ENCODE results near the gene RIOK2. TPM values are rescaled to one million over a fixed set of nuclear protein-coding genes. Genes with fewer than 3 reads are reported as not detected.

Gene RIOK2
- total RNA-seq, 4 donors from 2014 or later = 11.0 to 19.2 (median 15.9) TPM

- no peak for DNase-seq
- no peak overlapping the region for H3K27ac ChIP-seq
- H3K27me3 ChIP-seq = no peaks in the 10 kb centered on the region
- TF ChIP-seq CTCF (IDR thresholded peaks at IDR 0.05) = no peak
- TF ChIP-seq POLR2A (IDR thresholded peaks at IDR 0.05) = no peak
- H3K36me3 ChIP-seq = no peaks in the 10 kb centered on the region
- no peaks in the 10 kb centered on the region for H3K4me1 ChIP-seq
- intact Hi-C loops (cut with DNase I) = no loop called here
- no peak overlapping the region for H3K4me3 ChIP-seq (replicated peaks in 1 of 3)
- H3K9me3 ChIP-seq = no peaks in the 10 kb centered on the region
- 84% methylated on average over 2 of the region's 2 CpGs; no CpG with 5 or more reads in 1 of the 2 donors for WGBS, 2 donors
These were observed 25.7 kb upstream of the RIOK2 start for GRCh38 chr5:97208714-97209113.

DNA sequence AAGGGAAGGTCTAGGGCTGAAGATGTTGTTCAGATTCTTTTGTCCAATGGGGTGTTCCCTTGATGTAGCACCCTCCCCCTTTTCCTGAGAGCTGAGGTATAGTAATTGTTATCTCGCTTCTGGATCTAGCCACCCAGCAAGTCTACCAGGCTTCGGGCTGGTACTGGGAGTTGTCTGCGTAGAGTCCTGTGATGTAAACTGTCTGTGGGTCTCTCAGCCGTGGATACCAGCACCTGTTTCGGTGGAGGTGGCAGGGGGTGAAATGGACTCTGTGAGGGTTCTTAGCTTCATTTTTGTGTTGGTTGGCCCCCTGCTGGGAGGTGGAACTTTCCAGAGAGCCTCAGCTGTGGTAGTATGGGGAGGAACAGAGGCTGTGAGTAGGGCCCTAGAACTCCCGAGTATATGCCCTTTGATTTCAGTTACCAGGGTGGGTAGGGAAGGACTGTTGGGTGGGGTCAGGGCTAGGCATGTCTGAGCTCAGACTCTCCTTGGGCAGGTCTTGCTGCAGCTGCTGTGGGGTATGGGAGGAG is 25.2 kb upstream of the RIOK2 start:
- H3K27ac ChIP-seq = no peak overlapping the region
- DNase-seq = no peak
- TF ChIP-seq CTCF (IDR thresholded peaks at IDR 0.05) (no peak), POLR2A (IDR thresholded peaks at IDR 0.05) (no peak)
- no peaks in the 10 kb centered on the region for H3K4me1 ChIP-seq
- H3K4me3 ChIP-seq (replicated peaks in 1 of 3) = no peak overlapping the region
- intact Hi-C loops (cut with DNase I) = no loop called here
- H3K27me3 ChIP-seq = no peaks in the 10 kb centered on the region
- WGBS, 2 donors = 96 to 98% methylated on average over 5 to 6 of the region's 6 CpGs
- H3K36me3 ChIP-seq = no peaks in the 10 kb centered on the region
- no peaks in the 10 kb centered on the region for H3K9me3 ChIP-seq

DNA sequence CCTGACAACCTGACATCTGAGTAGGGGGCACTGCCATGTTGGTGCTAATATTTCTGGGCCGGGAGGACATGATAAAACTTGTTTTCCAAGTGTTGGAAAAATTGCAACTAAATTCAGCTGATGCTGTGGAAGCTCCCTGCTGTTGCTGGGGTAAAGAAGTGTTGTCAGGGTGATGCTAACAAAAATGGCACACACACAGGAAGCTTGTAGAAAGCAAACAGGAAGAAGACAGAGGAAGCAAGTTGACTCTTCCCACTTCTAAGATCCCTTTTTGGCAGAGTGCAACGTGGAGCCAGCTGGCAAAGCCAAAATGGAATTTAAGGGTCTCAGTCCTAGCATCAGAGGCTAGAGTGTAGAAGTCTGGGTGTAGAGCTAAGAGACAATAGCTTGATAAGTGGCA is 11.3 kb upstream of the RIOK2 start:
- Histone ChIP-seq H3K27ac (no peak overlapping the region), H3K4me3 (replicated peaks in 1 of 3) (no peak overlapping the region), H3K4me1 (no peaks in the 10 kb centered on the region), H3K27me3 (no peaks in the 10 kb centered on the region), H3K9me3 (no peaks in the 10 kb centered on the region), H3K36me3 (no peaks in the 10 kb centered on the region)
- WGBS, 2 donors = 26 to 33% methylated on average over 2 of the region's 2 CpGs
- no peak for DNase-seq
- intact Hi-C loops (cut with DNase I) = no loop called here
- no peak for TF ChIP-seq POLR2A (IDR thresholded peaks at IDR 0.05)

DNA sequence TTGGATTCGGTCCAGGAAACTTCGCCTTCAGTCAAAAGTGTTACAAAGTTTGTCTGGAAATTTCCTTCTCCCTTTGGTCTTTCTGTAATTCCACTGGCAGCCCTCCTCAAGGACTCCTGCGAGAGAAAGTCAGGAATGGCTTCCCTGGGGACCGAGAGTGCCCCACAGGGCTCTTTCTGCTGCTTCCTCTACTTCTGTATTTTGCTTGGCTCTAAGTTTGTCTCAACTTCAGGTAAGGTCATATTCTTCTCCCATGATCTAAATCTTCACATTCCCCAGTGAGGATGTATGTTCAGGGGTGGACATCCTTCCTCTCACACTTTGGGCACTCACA is 10.3 kb upstream of the RIOK2 start:
- intact Hi-C loops (cut with DNase I) = no loop called here
- no peaks in the 10 kb centered on the region for H3K4me1 ChIP-seq
- H3K9me3 ChIP-seq = no peaks in the 10 kb centered on the region
- WGBS, 2 donors = 81% methylated on average over 4 of the region's 4 CpGs
- no peak for TF ChIP-seq CTCF (IDR thresholded peaks at IDR 0.05)
- TF ChIP-seq POLR2A (IDR thresholded peaks at IDR 0.05) = no peak
- DNase-seq = no peak
- H3K36me3 ChIP-seq = no peaks in the 10 kb centered on the region
- no peak overlapping the region for H3K4me3 ChIP-seq (replicated peaks in 1 of 3)
- no peak overlapping the region for H3K27ac ChIP-seq
- H3K27me3 ChIP-seq = no peaks in the 10 kb centered on the region

- 58 to 73% methylated on average over 2 to 5 of the region's 5 CpGs for WGBS, 2 donors
- intact Hi-C loops (cut with DNase I) = no loop called here
- Histone ChIP-seq H3K27me3 (no peaks in the 10 kb centered on the region), H3K4me1 (no peaks in the 10 kb centered on the region), H3K9me3 (no peaks in the 10 kb centered on the region), H3K27ac (no peak overlapping the region), H3K4me3 (replicated peaks in 1 of 3) (no peak overlapping the region), H3K36me3 (no peaks in the 10 kb centered on the region)
- TF ChIP-seq CTCF (IDR thresholded peaks at IDR 0.05) = no peak
- TF ChIP-seq POLR2A (IDR thresholded peaks at IDR 0.05) = no peak
- DNase-seq = no peak
These were observed 9.7 kb upstream of the RIOK2 start for GRCh38 chr5:97192580-97193354.
